Measurements from ENCODE around the gene RAB12.
"Not testable (repeated sequence)": the region's sequence is repeated elsewhere in the genome, so short reads cannot be mapped to it uniquely, and the experiment has no call there.

Gene RAB12

GRCh38 chr18:8571399-8571798 lies 37.8 kb upstream of the RAB12 start:
- no peaks in the 10 kb centered on the region for H3K4me1 ChIP-seq (ENCODE audit: control insufficient read depth in 1 of 2, insufficient read depth in 1 of 2, low read depth in 1 of 2, low read length in 1 of 2)
- TF ChIP-seq CTCF (IDR thresholded peaks at IDR 0.05): no peak
- no peaks in the 10 kb centered on the region for H3K9me3 ChIP-seq
- H3K27me3 ChIP-seq: no peaks in the 10 kb centered on the region
- no peak overlapping the region for H3K27ac ChIP-seq
- no peak overlapping the region for H3K4me3 ChIP-seq (ENCODE audit: low read depth in 1 of 2, low read length in 1 of 2)
- no peaks in the 10 kb centered on the region for H3K36me3 ChIP-seq

- H3K4me1 ChIP-seq (ENCODE audit: control insufficient read depth in 1 of 2, insufficient read depth in 1 of 2, low read depth in 1 of 2, low read length in 1 of 2); H3K4me3 ChIP-seq (ENCODE audit: low read depth in 1 of 2, low read length in 1 of 2); H3K9me3 ChIP-seq; H3K27ac ChIP-seq; H3K36me3 ChIP-seq; H3K27me3 ChIP-seq: not testable (repeated sequence)
Observed at GRCh38 chr18:8573766-8574165, 35.5 kb upstream of the RAB12 start.

- Histone ChIP-seq H3K36me3 (no peaks in the 10 kb centered on the region), H3K27me3 (peaks cover 7% of the 10 kb centered on the region), H3K4me1 (ENCODE audit: control insufficient read depth in 1 of 2, insufficient read depth in 1 of 2, low read depth in 1 of 2, low read length in 1 of 2) (no peaks in the 10 kb centered on the region), H3K27ac (no peak overlapping the region), H3K9me3 (no peaks in the 10 kb centered on the region), H3K4me3 (ENCODE audit: low read depth in 1 of 2, low read length in 1 of 2) (no peak overlapping the region)
- no peak for TF ChIP-seq CTCF (IDR thresholded peaks at IDR 0.05)
Observed at GRCh38 chr18:8584798-8585197, 24.4 kb upstream of the RAB12 start.

GRCh38 chr18:8586941-8587340 lies 22.3 kb upstream of the RAB12 start:
- Histone ChIP-seq H3K4me3 (ENCODE audit: low read depth in 1 of 2, low read length in 1 of 2) (no peak overlapping the region), H3K36me3 (no peaks in the 10 kb centered on the region), H3K9me3 (no peaks in the 10 kb centered on the region), H3K27me3 (peaks cover 7% of the 10 kb centered on the region), H3K27ac (no peak overlapping the region), H3K4me1 (ENCODE audit: control insufficient read depth in 1 of 2, insufficient read depth in 1 of 2, low read depth in 1 of 2, low read length in 1 of 2) (no peaks in the 10 kb centered on the region)
- TF ChIP-seq CTCF (IDR thresholded peaks at IDR 0.05): no peak

GRCh38 chr18:8595445-8595844 lies 13.8 kb upstream of the RAB12 start:
- Histone ChIP-seq H3K4me3 (ENCODE audit: low read depth in 1 of 2, low read length in 1 of 2) (no peak overlapping the region), H3K36me3 (no peaks in the 10 kb centered on the region), H3K27me3 (no peaks in the 10 kb centered on the region), H3K9me3 (no peaks in the 10 kb centered on the region), H3K27ac (no peak overlapping the region), H3K4me1 (ENCODE audit: control insufficient read depth in 1 of 2, insufficient read depth in 1 of 2, low read depth in 1 of 2, low read length in 1 of 2) (no peaks in the 10 kb centered on the region)
- TF ChIP-seq CTCF (IDR thresholded peaks at IDR 0.05): no peak

- Histone ChIP-seq H3K4me1 (ENCODE audit: control insufficient read depth in 1 of 2, insufficient read depth in 1 of 2, low read depth in 1 of 2, low read length in 1 of 2) (no peaks in the 10 kb centered on the region), H3K36me3 (no peaks in the 10 kb centered on the region), H3K27ac (no peak overlapping the region), H3K4me3 (ENCODE audit: low read depth in 1 of 2, low read length in 1 of 2) (no peak overlapping the region), H3K9me3 (no peaks in the 10 kb centered on the region), H3K27me3 (peaks cover 38% of the 10 kb centered on the region)
- TF ChIP-seq CTCF (IDR thresholded peaks at IDR 0.05): no peak
Observed at GRCh38 chr18:8601277-8602032, 7.8 kb upstream of the RAB12 start.
